SK-N-SH treated with all-trans-retinoic acid at 6 μM for 48 hours (cell line): ENCODE measurements around the gene RIMBP2.

Experiments used
- OSR1 ChIP-seq: fragments of 250-450 bp; sonication (Bioruptor Pico); IDR thresholded peaks from 2 replicates; pipeline ENCODE4 v1.8.0; 2022; ENCODE audit warnings: moderate library complexity, mild to moderate bottlenecking, inconsistent platforms
- RARB ChIP-seq: fragments of 250-450 bp; sonication (Bioruptor Pico); IDR thresholded peaks from 2 replicates; pipeline ENCODE4 v1.8.0; 2021; ENCODE audit warnings: mild to moderate bottlenecking, moderate library complexity
- ZFP3 ChIP-seq: fragments of 250-450 bp; sonication (Bioruptor Pico); IDR thresholded peaks from 2 replicates; pipeline ENCODE4 v1.5.0; 2020; ENCODE audit warnings: mild to moderate bottlenecking, moderate library complexity
- ZNF70 ChIP-seq: fragments of 450-650 bp; formaldehyde crosslinking; IDR thresholded peaks from 2 replicates; pipeline ENCODE4 v1.5.0; 2020; ENCODE audit warnings: mild to moderate bottlenecking, moderate library complexity

DNA sequence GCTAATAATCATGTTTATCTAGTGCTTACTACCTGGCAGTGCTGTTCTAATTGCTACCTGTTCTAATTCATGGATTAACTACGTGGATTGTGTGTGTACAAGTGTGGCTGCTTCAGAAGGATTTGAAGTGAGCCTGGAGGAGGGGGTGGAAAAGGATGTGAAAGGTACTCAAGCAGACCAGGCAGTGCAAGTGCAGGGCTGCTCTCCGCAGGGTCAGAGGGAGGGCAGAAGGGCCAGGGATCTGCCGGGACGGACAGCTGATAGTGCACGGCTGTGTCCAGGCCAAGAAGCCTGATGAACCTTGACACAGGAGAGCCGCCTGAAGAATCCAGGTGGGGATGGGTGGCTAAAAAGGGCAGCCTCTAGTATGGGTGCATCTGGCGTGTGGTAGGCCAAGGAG lies 349.9 kb downstream of the RIMBP2 start:
- TF ChIP-seq ZFP3 (no peak), RARB (no peak), ZNF70 (CRISPR knock-in tag) (no peak), OSR1 (CRISPR knock-in tag) (no peak)
